ENCODE data around the gene SPATC1L. TPM values are rescaled to one million over a fixed set of nuclear protein-coding genes. Genes with fewer than 3 reads are reported as not detected.

Gene SPATC1L
- total RNA-seq, 2 experiments from 2014 or later: 4.7 to 8.3 TPM

DNA sequence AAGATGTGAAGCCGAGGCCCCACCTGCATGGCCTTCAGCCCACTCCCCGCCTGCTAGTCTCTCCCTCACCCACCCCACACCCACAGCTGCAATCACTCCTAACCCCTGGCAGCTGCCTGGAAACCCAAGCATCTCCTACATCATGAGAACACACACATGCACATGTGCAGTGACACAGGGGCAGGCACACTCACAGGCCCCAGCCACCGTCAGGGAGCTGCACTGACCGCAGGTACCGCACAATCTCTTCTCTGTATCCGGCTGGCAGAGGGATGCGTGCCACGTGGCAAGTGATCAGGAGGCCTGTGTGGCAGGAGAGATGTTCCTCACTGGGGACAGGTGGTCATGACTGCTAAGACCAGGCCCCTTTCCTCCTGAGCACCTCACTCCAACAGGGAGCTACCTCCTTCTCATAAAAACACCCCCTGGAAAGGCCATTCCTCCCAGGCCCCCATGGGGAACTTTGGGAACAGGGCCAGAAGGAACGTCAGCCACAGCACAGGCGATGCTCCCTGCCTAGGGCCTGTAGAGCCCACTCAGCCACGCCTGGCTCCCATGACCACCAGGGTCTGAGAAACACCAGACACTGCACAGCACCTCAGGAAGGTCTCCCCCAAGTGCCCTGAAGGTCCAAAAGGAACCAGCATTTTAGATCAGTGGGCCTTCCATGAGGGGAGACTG, 38.3 kb upstream of the SPATC1L start:
- no TSS peak for BruUV-seq (replicated peaks)
- Histone ChIP-seq H3K27ac (ENCODE audit: low read depth, low read length, poor library complexity, severe bottlenecking) (no peak overlapping the region), H4K20me1 (ENCODE audit: insufficient read depth, low read length) (0 out of 2 replicates have a peak, but pooled peaks cover 8% of the 10 kb centered on the region), H3K79me2 (ENCODE audit: insufficient read depth, low read depth, low read length) (peaks cover 16% of the 10 kb centered on the region; the same call in 1 of the 2 replicates), H3K9me3 (ENCODE audit: low read length) (no peaks in the 10 kb centered on the region), H2AFZ (ENCODE audit: low read length) (no peak overlapping the region), H3K36me3 (ENCODE audit: insufficient read depth, low read length) (peaks cover 32% of the 10 kb centered on the region), H3K4me3 (ENCODE audit: low read depth, low read length, poor library complexity, severe bottlenecking) (no peak overlapping the region), H3K4me2 (ENCODE audit: low read length) (no peak overlapping the region), H3K9me2 (ENCODE audit: insufficient read depth, low read length) (no peaks in the 10 kb centered on the region), H3K4me1 (ENCODE audit: insufficient read depth, low read length, poor library complexity, severe bottlenecking) (peaks cover 18% of the 10 kb centered on the region)
- ChIA-PET CTCF (ENCODE audit: unreplicated experiment) (no interaction called here), POLR2A (no interaction called here)
- TF ChIP-seq, protein P1, sequence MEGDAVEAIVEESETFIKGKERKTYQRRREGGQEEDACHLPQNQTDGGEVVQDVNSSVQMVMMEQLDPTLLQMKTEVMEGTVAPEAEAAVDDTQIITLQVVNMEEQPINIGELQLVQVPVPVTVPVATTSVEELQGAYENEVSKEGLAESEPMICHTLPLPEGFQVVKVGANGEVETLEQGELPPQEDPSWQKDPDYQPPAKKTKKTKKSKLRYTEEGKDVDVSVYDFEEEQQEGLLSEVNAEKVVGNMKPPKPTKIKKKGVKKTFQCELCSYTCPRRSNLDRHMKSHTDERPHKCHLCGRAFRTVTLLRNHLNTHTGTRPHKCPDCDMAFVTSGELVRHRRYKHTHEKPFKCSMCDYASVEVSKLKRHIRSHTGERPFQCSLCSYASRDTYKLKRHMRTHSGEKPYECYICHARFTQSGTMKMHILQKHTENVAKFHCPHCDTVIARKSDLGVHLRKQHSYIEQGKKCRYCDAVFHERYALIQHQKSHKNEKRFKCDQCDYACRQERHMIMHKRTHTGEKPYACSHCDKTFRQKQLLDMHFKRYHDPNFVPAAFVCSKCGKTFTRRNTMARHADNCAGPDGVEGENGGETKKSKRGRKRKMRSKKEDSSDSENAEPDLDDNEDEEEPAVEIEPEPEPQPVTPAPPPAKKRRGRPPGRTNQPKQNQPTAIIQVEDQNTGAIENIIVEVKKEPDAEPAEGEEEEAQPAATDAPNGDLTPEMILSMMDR (conservative IDR thresholded peaks at IDR 0.05; ENCODE audit: low read length): no peak
- TF ChIP-seq EZH2phosphoT487 (IDR thresholded peaks at IDR 0.05; ENCODE audit: borderline replicate concordance, low read depth, low read length): no peak
- no peak for DNase-seq (ENCODE audit: low spot score)
- intact Hi-C loops (cut with micrococcal nuclease; ENCODE audit: unreplicated experiment): no loop called here

DNA sequence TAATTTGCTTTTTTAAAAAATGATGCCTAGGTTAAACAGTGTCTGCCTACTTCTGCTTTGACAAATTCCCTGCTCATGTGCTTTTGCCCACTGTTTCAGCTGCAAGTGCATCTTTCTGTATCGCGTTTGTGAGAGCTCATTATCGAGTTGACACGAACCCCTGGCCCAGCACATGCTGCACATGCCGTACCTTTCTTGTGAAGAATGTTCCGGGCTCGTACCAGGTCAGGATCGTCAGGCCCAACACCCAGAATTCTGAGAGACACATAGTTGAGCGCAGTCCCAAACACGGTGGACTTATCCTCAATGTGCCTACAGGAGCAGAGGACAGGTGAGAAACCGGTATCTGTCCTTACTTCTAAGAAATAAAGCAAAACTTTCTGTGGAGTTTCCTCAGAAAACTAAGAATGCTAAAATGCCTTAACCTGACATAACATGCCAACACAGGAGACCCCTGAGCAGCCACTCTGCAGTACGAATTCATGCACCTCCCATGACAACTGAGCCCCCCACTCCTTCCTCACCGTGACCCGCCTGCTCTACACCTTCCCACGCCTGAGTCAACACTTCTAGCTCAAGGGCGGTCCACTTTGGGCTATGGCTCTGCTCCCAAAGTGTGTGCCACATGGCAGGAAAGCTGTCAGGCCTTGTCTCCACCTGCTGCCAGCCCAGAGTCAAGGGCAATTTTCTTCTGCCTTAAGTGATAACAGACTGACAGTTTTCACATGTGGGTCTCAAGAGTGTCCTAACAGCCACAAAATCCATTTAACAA, 37.6 kb upstream of the SPATC1L start:
- POLR2A ChIA-PET: no interaction called here
- BruUV-seq (replicated peaks): no TSS peak
- Histone ChIP-seq H3K4me3 (ENCODE audit: low read depth, low read length, poor library complexity, severe bottlenecking) (no peak overlapping the region), H3K4me2 (ENCODE audit: low read length) (no peak overlapping the region), H3K9me3 (ENCODE audit: low read length) (no peaks in the 10 kb centered on the region), H3K79me2 (ENCODE audit: insufficient read depth, low read depth, low read length) (peaks cover 8% of the 10 kb centered on the region; the same call in 1 of the 2 replicates), H2AFZ (ENCODE audit: low read length) (no peak overlapping the region), H3K36me3 (ENCODE audit: insufficient read depth, low read length) (peaks cover 32% of the 10 kb centered on the region), H3K27ac (ENCODE audit: low read depth, low read length, poor library complexity, severe bottlenecking) (no peak overlapping the region), H3K9me2 (ENCODE audit: insufficient read depth, low read length) (no peaks in the 10 kb centered on the region), H3K4me1 (ENCODE audit: insufficient read depth, low read length, poor library complexity, severe bottlenecking) (peaks cover 11% of the 10 kb centered on the region), H4K20me1 (ENCODE audit: insufficient read depth, low read length) (0 out of 2 replicates have a peak, but pooled peaks cover 8% of the 10 kb centered on the region)
- intact Hi-C loops (cut with micrococcal nuclease; ENCODE audit: unreplicated experiment): no loop called here
- CTCF ChIA-PET (ENCODE audit: unreplicated experiment): no interaction called here
- no peak for TF ChIP-seq EZH2phosphoT487 (IDR thresholded peaks at IDR 0.05; ENCODE audit: borderline replicate concordance, low read depth, low read length)
- TF ChIP-seq, protein P1 (conservative IDR thresholded peaks at IDR 0.05; ENCODE audit: low read length): no peak
- DNase-seq (ENCODE audit: low spot score): no peak

DNA sequence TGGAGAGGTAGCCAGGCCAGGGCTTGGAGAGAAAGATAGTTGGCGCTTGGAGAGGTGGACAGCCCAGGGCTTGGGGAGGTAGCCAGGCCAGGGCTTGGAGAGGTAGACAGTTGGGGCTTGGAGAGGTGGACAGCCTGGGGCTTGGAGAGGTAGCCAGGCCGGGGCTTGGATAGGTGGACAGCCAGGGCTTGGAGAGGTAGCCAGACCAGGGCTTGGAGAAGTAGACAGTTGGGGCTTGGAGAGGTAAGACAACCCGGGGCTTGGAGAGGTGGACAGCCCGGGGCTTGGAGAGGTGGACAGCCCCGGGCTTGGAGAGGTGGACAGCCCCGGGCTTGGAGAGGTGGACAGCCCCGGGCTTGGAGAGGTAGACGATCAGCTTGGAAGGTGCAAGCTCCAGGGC, 36.6 kb upstream of the SPATC1L start:
- intact Hi-C loops (cut with micrococcal nuclease; ENCODE audit: unreplicated experiment): no loop called here
- no peaks in the 10 kb centered on the region for H4K20me1 ChIP-seq (ENCODE audit: insufficient read depth, low read length)
- ChIA-PET CTCF (ENCODE audit: unreplicated experiment) (no interaction called here), POLR2A (no interaction called here)
- H3K27ac ChIP-seq (ENCODE audit: low read depth, low read length, poor library complexity, severe bottlenecking): no peak overlapping the region
- no peak overlapping the region for H3K4me2 ChIP-seq (ENCODE audit: low read length)
- no peak overlapping the region for H3K4me3 ChIP-seq (ENCODE audit: low read depth, low read length, poor library complexity, severe bottlenecking)
- no TSS peak for BruUV-seq (replicated peaks)
- DNase-seq (ENCODE audit: low spot score): no peak
- H2AFZ ChIP-seq (ENCODE audit: low read length): no peak overlapping the region
- H3K79me2 ChIP-seq (ENCODE audit: insufficient read depth, low read depth, low read length): no peaks in the 10 kb centered on the region; the same call in 1 of the 2 replicates
- H3K9me2 ChIP-seq (ENCODE audit: insufficient read depth, low read length): no peaks in the 10 kb centered on the region
- H3K4me1 ChIP-seq (ENCODE audit: insufficient read depth, low read length, poor library complexity, severe bottlenecking): peaks cover 1% of the 10 kb centered on the region
- peaks cover 36% of the 10 kb centered on the region for H3K36me3 ChIP-seq (ENCODE audit: insufficient read depth, low read length)
- H3K9me3 ChIP-seq (ENCODE audit: low read length): no peaks in the 10 kb centered on the region
- TF ChIP-seq, protein P1 (conservative IDR thresholded peaks at IDR 0.05; ENCODE audit: low read length): no peak
- no peak for TF ChIP-seq EZH2phosphoT487 (IDR thresholded peaks at IDR 0.05; ENCODE audit: borderline replicate concordance, low read depth, low read length)

Data from OCI-LY7 (cell line).